CD14-positive monocyte (primary cell): ENCODE data around the gene STK32B. TPM values are rescaled to one million over a fixed set of nuclear protein-coding genes. Genes with fewer than 3 reads are reported as not detected.

Source experiments
- DNase-seq, 3 donors: peaks; one replicate each; pipeline ENCODE4 v3.0.0-alpha.2; 2011 to 2022
- H2AFZ ChIP-seq: 2 replicates; pipeline ENCODE4 v1.6.0; 2012; ENCODE audit warnings: mild to moderate bottlenecking, low read depth, low read length, inconsistent platforms; ENCODE audit not compliant: insufficient read depth, poor library complexity, severe bottlenecking
- H3K27ac ChIP-seq, 2 donors: 1 replicate in 1 of 2; 2 replicates in 1 of 2; pipeline ENCODE4 v1.5.1; 2012 to 2013; ENCODE audit warnings: low read length in 2 of 2, control low read depth in 1 of 2, inconsistent platforms in 1 of 2, low read depth in 1 of 2, mild to moderate bottlenecking in 1 of 2
- H3K27me3 ChIP-seq, 2 donors: one replicate each; pipeline versions ENCODE4 v1.6.0 to v1.6.1; 2011 to 2013; ENCODE audit warnings: low read length in 2 of 2; ENCODE audit not compliant: control insufficient read depth in 2 of 2, insufficient read depth in 2 of 2
- H3K36me3 ChIP-seq, 2 donors: replicated peaks in 1 of 2; 1 replicate in 1 of 2; 2 replicates in 1 of 2; pipeline versions ENCODE4 v1.5.1 to v1.6.1; 2012 to 2013; ENCODE audit warnings: low read length in 2 of 2, control low read depth in 1 of 2, inconsistent platforms in 1 of 2, mild to moderate bottlenecking in 1 of 2; ENCODE audit not compliant: insufficient read depth in 2 of 2, control insufficient read depth in 1 of 2
- H3K4me1 ChIP-seq, 2 donors: 1 replicate in 1 of 2; 2 replicates in 1 of 2; pipeline versions ENCODE4 v1.5.1 to v1.6.1; 2012 to 2013; ENCODE audit warnings: low read length in 2 of 2, control low read depth in 1 of 2, inconsistent platforms in 1 of 2, mild to moderate bottlenecking in 1 of 2, moderate library complexity in 1 of 2; ENCODE audit not compliant: insufficient read depth in 2 of 2, control insufficient read depth in 1 of 2
- H3K4me2 ChIP-seq: replicated peaks from 2 replicates; pipeline ENCODE3; 2012; ENCODE audit warnings: low read length, moderate library complexity, mild to moderate bottlenecking; ENCODE audit not compliant: poor library complexity, severe bottlenecking; ENCODE audit errors: extremely low read depth
- H3K4me3 ChIP-seq, 3 experiments: fragments of 200-600 bp in 1 of 3; sonication (generic) in 1 of 3; replicated peaks in 1 of 3; 1 replicate in 2 of 3; 2 replicates in 1 of 3; pipeline ENCODE4 v1.5.1; 2011 to 2013; ENCODE audit warnings: low read length in 3 of 3, mild to moderate bottlenecking in 3 of 3, control low read depth in 2 of 3, low read depth in 2 of 3, inconsistent platforms in 1 of 3, moderate library complexity in 1 of 3
- H3K79me2 ChIP-seq: 2 replicates; pipeline ENCODE4 v1.6.0; 2012; ENCODE audit warnings: mild to moderate bottlenecking, control low read depth, inconsistent platforms, low read length, moderate library complexity; ENCODE audit not compliant: insufficient read depth
- H3K9ac ChIP-seq: 2 replicates; pipeline ENCODE4 v1.6.0; 2017; ENCODE audit warnings: low read length, mild to moderate bottlenecking; ENCODE audit not compliant: insufficient read depth, poor library complexity, severe bottlenecking
- H3K9me3 ChIP-seq, 2 donors: replicated peaks in 1 of 2; 1 replicate in 1 of 2; 2 replicates in 1 of 2; pipeline versions ENCODE4 v1.5.1 to v1.6.1; 2012 to 2013; ENCODE audit warnings: low read length in 2 of 2, control low read depth in 1 of 2; ENCODE audit not compliant: control insufficient read depth in 1 of 2, insufficient read depth in 1 of 2
- H4K20me1 ChIP-seq: 2 replicates; pipeline ENCODE4 v1.6.0; 2012; ENCODE audit warnings: mild to moderate bottlenecking, low read length, control low read depth, moderate library complexity; ENCODE audit not compliant: insufficient read depth
- H3K27ac Mint-ChIP-seq, 7 donors: one replicate each; pipeline ENCODE4 v1.8.0; 2020; ENCODE audit warnings: mild to moderate bottlenecking in 7 of 7, mixed read lengths in 7 of 7, moderate library complexity in 6 of 7, inconsistent platforms in 2 of 7
- H3K27me3 Mint-ChIP-seq, 3 donors: one replicate each; pipeline ENCODE4 v1.8.0; 2021 to 2022; ENCODE audit warnings: low read depth in 3 of 3, mild to moderate bottlenecking in 3 of 3, mixed read lengths in 3 of 3, moderate library complexity in 3 of 3, inconsistent platforms in 1 of 3
- H3K36me3 Mint-ChIP-seq, 2 donors: one replicate each; pipeline ENCODE4 v1.8.0; 2020; ENCODE audit warnings: mixed read lengths in 2 of 2, inconsistent platforms in 1 of 2, mild to moderate bottlenecking in 1 of 2
- H3K4me1 Mint-ChIP-seq: one replicate; pipeline ENCODE4 v1.8.0; 2020; ENCODE audit warnings: mild to moderate bottlenecking, mixed read lengths
- H3K4me3 Mint-ChIP-seq, 2 donors: one replicate each; pipeline ENCODE4 v1.8.0; 2020; ENCODE audit warnings: mild to moderate bottlenecking in 2 of 2, mixed read lengths in 2 of 2, moderate library complexity in 1 of 2
- H3K9me3 Mint-ChIP-seq, 7 donors: one replicate each; pipeline ENCODE4 v1.8.0; 2020 to 2022; ENCODE audit warnings: mixed read lengths in 7 of 7, mild to moderate bottlenecking in 6 of 7, moderate library complexity in 6 of 7, inconsistent platforms in 2 of 7
- CTCF ChIP-seq: fragments of 200-600 bp; IDR thresholded peaks from one replicate; pipeline ENCODE4 v1.8.0; 2022; ENCODE audit warnings: antibody characterized with exemption, mild to moderate bottlenecking
- WGBS: methylation state at CpG from one replicate; pipeline ENCODE4 v1.1.5; 2013; ENCODE audit warnings: missing lambda C conversion rate; ENCODE audit not compliant: insufficient coverage; 5-methylcytosine and 5-hydroxymethylcytosine counted together
- intact Hi-C, 2 donors: fragments of 100-400 bp; cut with micrococcal nuclease; formaldehyde crosslinking; loops; one replicate each; pipeline versions ENCODE4 v1.15.0 to v1.15.1; 2023
- polyA plus RNA-seq, 3 donors: library from polyadenylated mRNA; depleted of rRNA in 1 of 3; unstranded in 2 of 3; stranded (reverse) in 1 of 3; fragments of 300-500 nt in 2 of 3; fragments of >200 nt in 1 of 3; fragmentation: Illumina TruSeq in 2 of 3; gene quantifications; 1 replicate in 2 of 3; 2 replicates in 1 of 3; pipeline ENCODE4 v1.2.3, GENCODE V29; 2012 to 2021

Gene STK32B
- polyA plus RNA-seq, 3 donors, result 0.61 to 1.7 (median 0.75) TPM

DNA sequence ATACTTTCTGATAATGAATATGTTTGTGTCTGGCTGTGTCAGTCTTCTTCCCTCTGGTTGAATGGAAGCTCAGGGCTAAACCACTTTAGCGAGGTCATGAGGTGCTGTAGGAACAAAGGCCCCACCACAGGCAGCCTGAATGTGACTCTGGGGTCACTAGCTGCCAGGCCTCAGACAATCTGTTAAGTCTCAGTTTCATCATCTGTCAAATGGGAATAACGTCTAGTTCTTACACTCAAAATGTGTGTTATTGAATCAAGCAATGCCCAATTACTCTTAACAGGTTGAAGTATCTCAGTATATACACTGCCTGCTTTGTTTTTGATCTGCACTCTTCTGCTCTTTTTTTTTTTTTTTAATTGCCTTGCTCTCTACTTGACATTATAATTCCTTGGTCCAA is 148.6 kb downstream of the STK32B start:
- no peak overlapping the region for H3K4me3 ChIP-seq
- H3K27me3 Mint-ChIP-seq, result peaks cover 0 to 5% (median 0%) of the 10 kb centered on the region in 3 donors
- H2AFZ ChIP-seq, result no peak overlapping the region
- H3K9me3 Mint-ChIP-seq, result peaks cover 0 to 12% (median 2%) of the 10 kb centered on the region in 7 donors
- no peaks in the 10 kb centered on the region for H3K9me3 ChIP-seq
- H3K9ac ChIP-seq, result no peak overlapping the region
- H3K27me3 ChIP-seq, result no peaks in the 10 kb centered on the region
- 86% methylated on average over 2 of the region's 2 CpGs for WGBS
- H3K4me1 ChIP-seq, result no peaks in the 10 kb centered on the region
- H4K20me1 ChIP-seq, result no peaks in the 10 kb centered on the region
- no peak overlapping the region for H3K4me3 Mint-ChIP-seq
- no peak for TF ChIP-seq CTCF
- no peak for DNase-seq
- no peak overlapping the region for H3K4me2 ChIP-seq
- H3K27ac ChIP-seq, result no peak overlapping the region
- no peaks in the 10 kb centered on the region for H3K4me1 Mint-ChIP-seq
- intact Hi-C loops, result no loop called here
- no peaks in the 10 kb centered on the region for H3K79me2 ChIP-seq
- H3K36me3 Mint-ChIP-seq, result peaks cover 0 to 2% of the 10 kb centered on the region in 2 donors
- peak overlapping the region in 1 of 7 donors; percentile 25 for H3K27ac Mint-ChIP-seq
- no peaks in the 10 kb centered on the region for H3K36me3 ChIP-seq

- H4K20me1 ChIP-seq, result no peaks in the 10 kb centered on the region
- H3K9ac ChIP-seq, result no peak overlapping the region
- no peaks in the 10 kb centered on the region for H3K4me1 ChIP-seq
- no peaks in the 10 kb centered on the region for H3K79me2 ChIP-seq
- Mint-ChIP-seq H3K9me3 (peaks cover 0 to 14% (median 2%) of the 10 kb centered on the region in 7 donors), H3K27ac (peak overlapping the region in 1 of 7 donors; percentile 25), H3K36me3 (peaks cover 0 to 2% of the 10 kb centered on the region in 2 donors), H3K4me3 (no peak overlapping the region), H3K27me3 (peaks cover 0 to 3% (median 0%) of the 10 kb centered on the region in 3 donors), H3K4me1 (no peaks in the 10 kb centered on the region)
- no peak overlapping the region for H3K27ac ChIP-seq
- no peaks in the 10 kb centered on the region for H3K36me3 ChIP-seq
- no peak overlapping the region for H2AFZ ChIP-seq
- no peaks in the 10 kb centered on the region for H3K27me3 ChIP-seq
- no peak overlapping the region for H3K4me2 ChIP-seq
- no peak overlapping the region for H3K4me3 ChIP-seq
- intact Hi-C loops, result no loop called here
- TF ChIP-seq CTCF, result no peak
- no peaks in the 10 kb centered on the region for H3K9me3 ChIP-seq
- 100% methylated on average over 2 of the region's 3 CpGs for WGBS
- DNase-seq, result no peak
Measured at GRCh38 chr4:5200513-5200912, 149.2 kb downstream of the STK32B start.
